ENCODE results near the gene CLMN. TPM values are rescaled to one million over a fixed set of nuclear protein-coding genes. Genes with fewer than 3 reads are reported as not detected.

Gene CLMN
- total and polyA plus RNA-seq, 4 donors = 4.5 to 33.5 (median 11.7) TPM

GRCh38 chr14:95255487-95255886, 64.2 kb downstream of the CLMN start:
- WGBS, 2 donors = 37 to 43% methylated on average over 6 of the region's 6 CpGs
- peak; percentile 77 for ATAC-seq (ENCODE audit: insufficient read depth, low FRiP score)

GRCh38 chr14:95255013-95255412, 64.7 kb downstream of the CLMN start:
- no peak overlapping the region for H3K9ac ChIP-seq (ENCODE audit: insufficient read depth in 1 of 2, low read length in 2 of 2)
- no peaks in the 10 kb centered on the region for H3K9me3 ChIP-seq (ENCODE audit: control insufficient read depth in 4 of 4, insufficient read depth in 3 of 4, low read length in 3 of 4)
- H3K4me1 ChIP-seq (ENCODE audit: control insufficient read depth in 5 of 5, insufficient read depth in 5 of 5, low read length in 5 of 5) = peaks cover 0 to 31% (median 5%) of the 10 kb centered on the region in 5 donors
- H3K27me3 ChIP-seq (ENCODE audit: control insufficient read depth in 3 of 3, insufficient read depth in 3 of 3, low read length in 2 of 3) = no peaks in the 10 kb centered on the region
- TF ChIP-seq, protein P1, sequence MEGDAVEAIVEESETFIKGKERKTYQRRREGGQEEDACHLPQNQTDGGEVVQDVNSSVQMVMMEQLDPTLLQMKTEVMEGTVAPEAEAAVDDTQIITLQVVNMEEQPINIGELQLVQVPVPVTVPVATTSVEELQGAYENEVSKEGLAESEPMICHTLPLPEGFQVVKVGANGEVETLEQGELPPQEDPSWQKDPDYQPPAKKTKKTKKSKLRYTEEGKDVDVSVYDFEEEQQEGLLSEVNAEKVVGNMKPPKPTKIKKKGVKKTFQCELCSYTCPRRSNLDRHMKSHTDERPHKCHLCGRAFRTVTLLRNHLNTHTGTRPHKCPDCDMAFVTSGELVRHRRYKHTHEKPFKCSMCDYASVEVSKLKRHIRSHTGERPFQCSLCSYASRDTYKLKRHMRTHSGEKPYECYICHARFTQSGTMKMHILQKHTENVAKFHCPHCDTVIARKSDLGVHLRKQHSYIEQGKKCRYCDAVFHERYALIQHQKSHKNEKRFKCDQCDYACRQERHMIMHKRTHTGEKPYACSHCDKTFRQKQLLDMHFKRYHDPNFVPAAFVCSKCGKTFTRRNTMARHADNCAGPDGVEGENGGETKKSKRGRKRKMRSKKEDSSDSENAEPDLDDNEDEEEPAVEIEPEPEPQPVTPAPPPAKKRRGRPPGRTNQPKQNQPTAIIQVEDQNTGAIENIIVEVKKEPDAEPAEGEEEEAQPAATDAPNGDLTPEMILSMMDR (IDR thresholded peaks at IDR 0.05; ENCODE audit: control extremely low read depth, extremely low read depth) = no peak
- WGBS, 2 donors = 90 to 95% methylated on average over 4 of the region's 4 CpGs
- H3K4me3 ChIP-seq = no peak overlapping the region
- no peak for ATAC-seq (ENCODE audit: insufficient read depth, low FRiP score)
- no peak overlapping the region for H3K27ac ChIP-seq (ENCODE audit: low read depth in 1 of 2, low read length in 1 of 2)
- H3K36me3 ChIP-seq (ENCODE audit: control insufficient read depth in 4 of 4, insufficient read depth in 4 of 4, low read length in 4 of 4) = peaks cover 0 to 2% (median 0%) of the 10 kb centered on the region in 4 donors
- no peak for DNase-seq

More at GRCh38 chr14:95255487-95255886, 64.2 kb downstream of the CLMN start:
- no peak overlapping the region for H3K27ac ChIP-seq (ENCODE audit: low read depth in 1 of 2, low read length in 1 of 2)
- no peaks in the 10 kb centered on the region for H3K9me3 ChIP-seq (ENCODE audit: control insufficient read depth in 4 of 4, insufficient read depth in 3 of 4, low read length in 3 of 4)
- peaks cover 0 to 2% (median 0%) of the 10 kb centered on the region in 4 donors for H3K36me3 ChIP-seq (ENCODE audit: control insufficient read depth in 4 of 4, insufficient read depth in 4 of 4, low read length in 4 of 4)
- H3K27me3 ChIP-seq (ENCODE audit: control insufficient read depth in 3 of 3, insufficient read depth in 3 of 3, low read length in 2 of 3) = no peaks in the 10 kb centered on the region
- peak; percentile 60 to 76 (median 64) for DNase-seq
- no peak overlapping the region for H3K4me3 ChIP-seq
- H3K9ac ChIP-seq (ENCODE audit: insufficient read depth in 1 of 2, low read length in 2 of 2) = no peak overlapping the region
- TF ChIP-seq, protein P1 (IDR thresholded peaks at IDR 0.05; ENCODE audit: control extremely low read depth, extremely low read depth) = no peak
- H3K4me1 ChIP-seq (ENCODE audit: control insufficient read depth in 5 of 5, insufficient read depth in 5 of 5, low read length in 5 of 5) = peaks cover 0 to 26% (median 5%) of the 10 kb centered on the region in 5 donors

GRCh38 chr14:95254288-95254687, 65.4 kb downstream of the CLMN start:
- DNase-seq (peak; percentile 47 to 70 (median 61)), ATAC-seq (ENCODE audit: insufficient read depth, low FRiP score) (no peak)
- Histone ChIP-seq H3K4me3 (no peak overlapping the region), H3K9me3 (ENCODE audit: control insufficient read depth in 4 of 4, insufficient read depth in 3 of 4, low read length in 3 of 4) (no peaks in the 10 kb centered on the region), H3K27ac (ENCODE audit: low read depth in 1 of 2, low read length in 1 of 2) (no peak overlapping the region), H3K4me1 (ENCODE audit: control insufficient read depth in 5 of 5, insufficient read depth in 5 of 5, low read length in 5 of 5) (peaks cover 0 to 30% (median 5%) of the 10 kb centered on the region in 5 donors), H3K36me3 (ENCODE audit: control insufficient read depth in 4 of 4, insufficient read depth in 4 of 4, low read length in 4 of 4) (peaks cover 0 to 2% (median 0%) of the 10 kb centered on the region in 4 donors), H3K9ac (ENCODE audit: insufficient read depth in 1 of 2, low read length in 2 of 2) (no peak overlapping the region), H3K27me3 (ENCODE audit: control insufficient read depth in 3 of 3, insufficient read depth in 3 of 3, low read length in 2 of 3) (no peaks in the 10 kb centered on the region)
- WGBS, 2 donors = 81 to 83% methylated on average over 10 of the region's 10 CpGs
- TF ChIP-seq, protein P1 (IDR thresholded peaks at IDR 0.05; ENCODE audit: control extremely low read depth, extremely low read depth) = no peak

Measured in lung (tissue), 12 donors.